ENCODE data around the gene CNIH2.
"Not testable (repeated sequence)": the region's sequence is repeated elsewhere in the genome, so short reads cannot be mapped to it uniquely, and the experiment has no call there.

Gene CNIH2

DNA sequence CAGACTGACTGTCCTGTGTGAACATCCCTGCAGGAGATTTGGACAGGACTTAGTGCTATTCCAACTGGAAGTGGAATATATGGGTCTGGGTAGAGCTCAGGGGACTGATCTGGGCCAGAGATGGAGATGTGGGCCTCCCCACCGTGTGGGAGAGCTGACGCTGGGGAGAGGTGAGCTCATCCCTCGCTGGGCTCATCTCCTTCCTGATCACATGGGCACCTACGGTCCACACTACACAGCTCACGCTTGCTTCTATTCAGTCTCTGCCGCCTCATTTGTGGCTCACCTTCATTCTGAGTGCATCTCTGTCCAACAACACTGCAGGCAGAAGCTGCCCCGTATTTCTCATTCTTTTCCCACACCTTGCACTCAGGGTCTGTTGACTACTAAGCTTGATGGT is 26.2 kb upstream of the CNIH2 start (continued):
- TF ChIP-seq ZNF274 (IDR thresholded peaks at IDR 0.05; ENCODE audit: low read length) (no peak), ZNF274 (tag by site-specific recombination; IDR thresholded peaks at IDR 0.05; ENCODE audit: borderline replicate concordance) (no peak), ZBTB1 (tag by site-specific recombination; IDR thresholded peaks at IDR 0.05) (no peak), ZNF843 (tag by site-specific recombination; IDR thresholded peaks at IDR 0.05) (no peak), ZNF473 (tag by site-specific recombination; IDR thresholded peaks at IDR 0.05) (no peak)
- TF ChIP-seq, protein P1, sequence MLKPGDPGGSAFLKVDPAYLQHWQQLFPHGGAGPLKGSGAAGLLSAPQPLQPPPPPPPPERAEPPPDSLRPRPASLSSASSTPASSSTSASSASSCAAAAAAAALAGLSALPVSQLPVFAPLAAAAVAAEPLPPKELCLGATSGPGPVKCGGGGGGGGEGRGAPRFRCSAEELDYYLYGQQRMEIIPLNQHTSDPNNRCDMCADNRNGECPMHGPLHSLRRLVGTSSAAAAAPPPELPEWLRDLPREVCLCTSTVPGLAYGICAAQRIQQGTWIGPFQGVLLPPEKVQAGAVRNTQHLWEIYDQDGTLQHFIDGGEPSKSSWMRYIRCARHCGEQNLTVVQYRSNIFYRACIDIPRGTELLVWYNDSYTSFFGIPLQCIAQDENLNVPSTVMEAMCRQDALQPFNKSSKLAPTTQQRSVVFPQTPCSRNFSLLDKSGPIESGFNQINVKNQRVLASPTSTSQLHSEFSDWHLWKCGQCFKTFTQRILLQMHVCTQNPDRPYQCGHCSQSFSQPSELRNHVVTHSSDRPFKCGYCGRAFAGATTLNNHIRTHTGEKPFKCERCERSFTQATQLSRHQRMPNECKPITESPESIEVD (tag by site-specific recombination; IDR thresholded peaks at IDR 0.05) = no peak

DNA sequence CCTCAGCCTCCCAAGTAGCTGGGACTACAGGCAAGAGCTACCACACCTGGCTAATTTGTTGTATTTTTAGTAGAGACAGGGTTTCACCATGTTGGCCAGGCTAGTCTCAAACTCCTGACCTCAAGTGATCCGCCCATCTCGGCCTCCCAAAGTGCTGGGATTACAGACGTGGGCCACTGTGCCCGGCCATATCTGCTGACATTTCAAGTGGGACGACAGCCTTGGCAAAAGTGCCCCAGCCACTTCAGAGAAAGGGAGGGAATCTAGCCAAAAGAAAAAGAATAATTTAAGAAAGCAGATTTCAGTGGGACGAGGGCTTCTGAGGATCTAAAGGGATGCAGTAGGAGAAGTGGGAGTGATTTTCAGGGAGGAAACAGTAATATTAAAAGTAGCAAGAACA is 24.9 kb upstream of the CNIH2 start:
- H3K9me3 ChIP-seq (ENCODE audit: control insufficient read depth, insufficient read depth, low read depth, low read length); H3K4me3 ChIP-seq (ENCODE audit: low read depth, low read length); H3K4me1 ChIP-seq (ENCODE audit: control insufficient read depth, insufficient read depth, low read length); H3K36me3 ChIP-seq (ENCODE audit: control insufficient read depth in 2 of 2, insufficient read depth in 1 of 2, low read length in 2 of 2); H3K27ac ChIP-seq (ENCODE audit: extremely low read depth, low read depth, low read length): not testable (repeated sequence)
- POLR2A ChIA-PET = interaction anchor here (0.7 kb wide), 1 partner anchor 152 kb away, joined by 7 read pairs; no protein-coding TSS in a partner anchor
- CTCF ChIA-PET = interaction anchor here (0.6 to 1.6 kb wide), 2 partner anchors 12 to 901 kb away, joined by 3 to 4 read pairs; no protein-coding TSS in a partner anchor

DNA sequence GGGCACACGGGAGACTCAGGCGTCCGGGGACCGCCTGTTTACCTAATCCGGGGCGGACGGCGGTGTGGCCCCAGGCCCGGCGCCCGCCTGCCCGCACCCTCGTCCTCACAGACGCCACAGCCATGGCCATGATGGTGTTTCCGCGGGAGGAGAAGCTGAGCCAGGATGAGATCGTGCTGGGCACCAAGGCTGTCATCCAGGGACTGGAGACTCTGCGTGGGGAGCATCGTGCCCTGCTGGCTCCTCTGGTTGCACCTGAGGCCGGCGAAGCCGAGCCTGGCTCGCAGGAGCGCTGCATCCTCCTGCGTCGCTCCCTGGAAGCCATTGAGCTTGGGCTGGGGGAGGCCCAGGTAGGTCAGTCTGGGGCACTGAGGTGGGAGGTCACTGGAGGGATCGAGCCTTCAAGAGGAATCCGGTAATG is 19.5 kb upstream of the CNIH2 start:
- H3K9me3 ChIP-seq (ENCODE audit: control insufficient read depth, insufficient read depth, low read depth, low read length) = no peaks in the 10 kb centered on the region
- H3K4me1 ChIP-seq (ENCODE audit: control insufficient read depth, insufficient read depth, low read length) = no peaks in the 10 kb centered on the region
- peak overlapping the region; percentile 73; the same call in 1 of the 2 replicates for H3K27ac ChIP-seq (ENCODE audit: extremely low read depth, low read depth, low read length)
- POLR2A ChIA-PET = interaction anchor here (0.6 kb wide), 1 partner anchor 25 kb away, joined by 4 read pairs; no protein-coding TSS in a partner anchor
- peaks cover 3 to 45% of the 10 kb centered on the region in 2 experiments; a peak in 1 of 3 replicates for H3K36me3 ChIP-seq (ENCODE audit: control insufficient read depth in 2 of 2, insufficient read depth in 1 of 2, low read length in 2 of 2)
- CTCF ChIA-PET = interaction anchor here (0.6 to 1.4 kb wide), 11 partner anchors 8 to 214 kb away, joined by 3 to 5 read pairs (median 4); partner anchors contain the start of genes B4GAT1 and YIF1A
- H3K4me3 ChIP-seq (ENCODE audit: low read depth, low read length) = peak overlapping the region; percentile 91
- TF ChIP-seq ZNF37A (tag by site-specific recombination; IDR thresholded peaks at IDR 0.05) = no peak
- no peak for TF ChIP-seq GLIS2 (tag by site-specific recombination; IDR thresholded peaks at IDR 0.05)
- TF ChIP-seq ZNF416 (tag by site-specific recombination; IDR thresholded peaks at IDR 0.05) = no peak
- TF ChIP-seq ZNF596 (tag by site-specific recombination; IDR thresholded peaks at IDR 0.05) = no peak
- TF ChIP-seq KLF16 (tag by site-specific recombination; IDR thresholded peaks at IDR 0.05) = no peak
- 0 out of 2 replicates have a peak, but pooled peaks have one; percentile 17 for TF ChIP-seq GLIS1 (tag by site-specific recombination; IDR thresholded peaks at IDR 0.05)
- TF ChIP-seq, protein P1 (tag by site-specific recombination; IDR thresholded peaks at IDR 0.05) = no peak
- TF ChIP-seq ZNF621 (tag by site-specific recombination; IDR thresholded peaks at IDR 0.05) = no peak
- peak; percentile 95 for TF ChIP-seq ZNF335 (tag by site-specific recombination; conservative IDR thresholded peaks at IDR 0.05)
- peak; percentile 65; the same call in 1 of the 2 replicates for TF ChIP-seq ZBTB17 (tag by site-specific recombination; IDR thresholded peaks at IDR 0.05)
- peak; percentile 72 for TF ChIP-seq ZBTB48 (tag by site-specific recombination; IDR thresholded peaks at IDR 0.05)
- 0 out of 2 replicates have a peak, but pooled peaks have one; percentile 14 for TF ChIP-seq ZFP37 (tag by site-specific recombination; IDR thresholded peaks at IDR 0.05)
- TF ChIP-seq MYNN (tag by site-specific recombination; IDR thresholded peaks at IDR 0.05; ENCODE audit: borderline replicate concordance) = no peak
- TF ChIP-seq ZNF155 (tag by site-specific recombination; IDR thresholded peaks at IDR 0.05) = no peak
- no peak for TF ChIP-seq ZNF560 (tag by site-specific recombination; IDR thresholded peaks at IDR 0.05; ENCODE audit: borderline replicate concordance)
- TF ChIP-seq ZBTB8A (tag by site-specific recombination; IDR thresholded peaks at IDR 0.05) = peak; percentile 71
- TF ChIP-seq, protein P2, sequence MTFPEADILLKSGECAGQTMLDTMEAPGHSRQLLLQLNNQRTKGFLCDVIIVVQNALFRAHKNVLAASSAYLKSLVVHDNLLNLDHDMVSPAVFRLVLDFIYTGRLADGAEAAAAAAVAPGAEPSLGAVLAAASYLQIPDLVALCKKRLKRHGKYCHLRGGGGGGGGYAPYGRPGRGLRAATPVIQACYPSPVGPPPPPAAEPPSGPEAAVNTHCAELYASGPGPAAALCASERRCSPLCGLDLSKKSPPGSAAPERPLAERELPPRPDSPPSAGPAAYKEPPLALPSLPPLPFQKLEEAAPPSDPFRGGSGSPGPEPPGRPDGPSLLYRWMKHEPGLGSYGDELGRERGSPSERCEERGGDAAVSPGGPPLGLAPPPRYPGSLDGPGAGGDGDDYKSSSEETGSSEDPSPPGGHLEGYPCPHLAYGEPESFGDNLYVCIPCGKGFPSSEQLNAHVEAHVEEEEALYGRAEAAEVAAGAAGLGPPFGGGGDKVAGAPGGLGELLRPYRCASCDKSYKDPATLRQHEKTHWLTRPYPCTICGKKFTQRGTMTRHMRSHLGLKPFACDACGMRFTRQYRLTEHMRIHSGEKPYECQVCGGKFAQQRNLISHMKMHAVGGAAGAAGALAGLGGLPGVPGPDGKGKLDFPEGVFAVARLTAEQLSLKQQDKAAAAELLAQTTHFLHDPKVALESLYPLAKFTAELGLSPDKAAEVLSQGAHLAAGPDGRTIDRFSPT (tag by site-specific recombination; IDR thresholded peaks at IDR 0.05) = peak; percentile 79; the same call in 1 of the 2 replicates
- no peak for TF ChIP-seq ZNF561 (tag by site-specific recombination; IDR thresholded peaks at IDR 0.05; ENCODE audit: borderline replicate concordance)
- no peak for TF ChIP-seq ZNF670 (tag by site-specific recombination; IDR thresholded peaks at IDR 0.05; ENCODE audit: low read depth)
- 0 out of 2 replicates have a peak, but pooled peaks have one; percentile 22 for TF ChIP-seq ZNF394 (tag by site-specific recombination; IDR thresholded peaks at IDR 0.05; ENCODE audit: borderline replicate concordance)
- TF ChIP-seq, protein P3, sequence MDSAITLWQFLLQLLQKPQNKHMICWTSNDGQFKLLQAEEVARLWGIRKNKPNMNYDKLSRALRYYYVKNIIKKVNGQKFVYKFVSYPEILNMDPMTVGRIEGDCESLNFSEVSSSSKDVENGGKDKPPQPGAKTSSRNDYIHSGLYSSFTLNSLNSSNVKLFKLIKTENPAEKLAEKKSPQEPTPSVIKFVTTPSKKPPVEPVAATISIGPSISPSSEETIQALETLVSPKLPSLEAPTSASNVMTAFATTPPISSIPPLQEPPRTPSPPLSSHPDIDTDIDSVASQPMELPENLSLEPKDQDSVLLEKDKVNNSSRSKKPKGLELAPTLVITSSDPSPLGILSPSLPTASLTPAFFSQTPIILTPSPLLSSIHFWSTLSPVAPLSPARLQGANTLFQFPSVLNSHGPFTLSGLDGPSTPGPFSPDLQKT (IDR thresholded peaks at IDR 0.05; ENCODE audit: borderline replicate concordance, low read depth, low read length) = no peak
